ENCODE data around the gene PFDN4.
"Not testable (repeated sequence)": the region's sequence is repeated elsewhere in the genome, so short reads cannot be mapped to it uniquely, and the experiment has no call there.

PFDN4 gene

GRCh38 chr20:54203281-54203680 is 4.6 kb upstream of the PFDN4 start:
- no peak for DNase-seq

GRCh38 chr20:54204063-54204462 is 3.8 kb upstream of the PFDN4 start:
- no peak for DNase-seq

GRCh38 chr20:54204481-54204880 is 3.4 kb upstream of the PFDN4 start:
- DNase-seq, result no peak

GRCh38 chr20:54205450-54205849 is 2.4 kb upstream of the PFDN4 start:
- DNase-seq, result no peak

- DNase-seq, result no peak
These were observed 689 bp upstream of the PFDN4 start for GRCh38 chr20:54207053-54207742.

- DNase-seq, result peak; percentile 60
These were observed 775 bp downstream of the PFDN4 start for GRCh38 chr20:54208548-54209176.

- no peak for DNase-seq
These were observed 1.4 kb downstream of the PFDN4 start for GRCh38 chr20:54209216-54209813.

GRCh38 chr20:54212226-54212625 is 4.3 kb downstream of the PFDN4 start:
- no peak for DNase-seq

GRCh38 chr20:54212871-54213270 is 5.0 kb downstream of the PFDN4 start:
- DNase-seq, result no peak

- DNase-seq, result no peak
These were observed 6.7 kb downstream of the PFDN4 start for GRCh38 chr20:54214566-54214965.

- DNase-seq, result no peak
These were observed 7.4 kb downstream of the PFDN4 start for GRCh38 chr20:54215157-54215789.

- DNase-seq, result no peak
These were observed 9.9 kb downstream of the PFDN4 start for GRCh38 chr20:54217762-54218161.

- no peak for DNase-seq
These were observed 10.6 kb downstream of the PFDN4 start for GRCh38 chr20:54218470-54218869.

- DNase-seq, result peak; percentile 63
These were observed 12.0 kb downstream of the PFDN4 start for GRCh38 chr20:54219751-54220426.

- no peak for DNase-seq
These were observed 12.8 kb downstream of the PFDN4 start for GRCh38 chr20:54220722-54221121.

- DNase-seq, result peak; percentile 5
These were observed 13.5 kb downstream of the PFDN4 start for GRCh38 chr20:54221353-54221752.

- no peak for DNase-seq
These were observed 14.4 kb downstream of the PFDN4 start for GRCh38 chr20:54221996-54222890.

GRCh38 chr20:54223285-54223684 is 15.4 kb downstream of the PFDN4 start:
- no peak for DNase-seq

GRCh38 chr20:54223751-54224150 is 15.9 kb downstream of the PFDN4 start:
- DNase-seq, result no peak

GRCh38 chr20:54224642-54225041 is 16.8 kb downstream of the PFDN4 start:
- DNase-seq, result not testable (repeated sequence)

GRCh38 chr20:54227241-54227640 is 19.4 kb downstream of the PFDN4 start:
- DNase-seq, result no peak

GRCh38 chr20:54227751-54228150 is 19.9 kb downstream of the PFDN4 start:
- no peak for DNase-seq

All from NCI-H2171 treated with DMSO at 0.1 percent for 48 hours (cell line).